ENCODE data around the gene HOATZ.

HOATZ gene

DNA sequence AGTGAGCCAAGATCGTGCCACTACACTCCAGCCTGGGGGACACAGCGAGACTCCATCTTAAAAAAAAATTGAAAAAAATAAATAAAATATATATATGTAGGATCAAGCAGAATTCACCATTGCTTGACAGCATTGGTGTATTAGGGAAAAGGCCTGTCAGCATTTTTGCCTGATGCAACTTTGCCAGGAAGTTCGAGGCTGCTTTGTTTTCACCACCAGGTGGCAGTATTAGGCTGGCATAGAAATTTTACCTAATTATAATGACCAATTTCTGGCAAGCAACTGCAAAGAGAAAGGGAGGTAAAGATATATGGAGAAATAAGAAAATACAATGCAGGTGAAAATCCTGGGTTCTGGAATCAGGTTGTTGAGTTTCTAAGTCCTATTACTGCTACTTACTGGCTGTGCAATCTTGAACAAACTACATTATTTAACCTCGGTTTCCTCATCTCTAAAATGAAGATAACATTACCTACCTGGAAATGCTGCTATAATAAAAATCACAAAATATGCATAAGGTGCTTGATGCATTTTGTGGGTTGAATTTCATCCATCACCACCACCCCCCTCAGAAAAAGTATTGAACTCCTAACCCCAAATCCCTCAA, 50.6 kb downstream of the HOATZ start:
- TF ChIP-seq, protein P1, sequence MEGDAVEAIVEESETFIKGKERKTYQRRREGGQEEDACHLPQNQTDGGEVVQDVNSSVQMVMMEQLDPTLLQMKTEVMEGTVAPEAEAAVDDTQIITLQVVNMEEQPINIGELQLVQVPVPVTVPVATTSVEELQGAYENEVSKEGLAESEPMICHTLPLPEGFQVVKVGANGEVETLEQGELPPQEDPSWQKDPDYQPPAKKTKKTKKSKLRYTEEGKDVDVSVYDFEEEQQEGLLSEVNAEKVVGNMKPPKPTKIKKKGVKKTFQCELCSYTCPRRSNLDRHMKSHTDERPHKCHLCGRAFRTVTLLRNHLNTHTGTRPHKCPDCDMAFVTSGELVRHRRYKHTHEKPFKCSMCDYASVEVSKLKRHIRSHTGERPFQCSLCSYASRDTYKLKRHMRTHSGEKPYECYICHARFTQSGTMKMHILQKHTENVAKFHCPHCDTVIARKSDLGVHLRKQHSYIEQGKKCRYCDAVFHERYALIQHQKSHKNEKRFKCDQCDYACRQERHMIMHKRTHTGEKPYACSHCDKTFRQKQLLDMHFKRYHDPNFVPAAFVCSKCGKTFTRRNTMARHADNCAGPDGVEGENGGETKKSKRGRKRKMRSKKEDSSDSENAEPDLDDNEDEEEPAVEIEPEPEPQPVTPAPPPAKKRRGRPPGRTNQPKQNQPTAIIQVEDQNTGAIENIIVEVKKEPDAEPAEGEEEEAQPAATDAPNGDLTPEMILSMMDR (conservative IDR thresholded peaks at IDR 0.05; ENCODE audit: low read length) = peak; percentile 78
- TF ChIP-seq EZH2phosphoT487 (IDR thresholded peaks at IDR 0.05; ENCODE audit: borderline replicate concordance) = no peak
- H3F3A ChIP-seq (ENCODE audit: low read depth) = no peaks in the 10 kb centered on the region
- peak overlapping the region; percentile 3 for H3K9ac ChIP-seq (ENCODE audit: low read depth, low read length, poor library complexity, severe bottlenecking)
- no peaks in the 10 kb centered on the region for H3K9me2 ChIP-seq (replicated peaks; ENCODE audit: low read depth, low read length)
- no peaks in the 10 kb centered on the region for H3K9me3 ChIP-seq (ENCODE audit: insufficient read depth, low read depth, low read length)
- no peaks in the 10 kb centered on the region for H3K36me3 ChIP-seq (ENCODE audit: insufficient read depth, low read length)
- H3K4me2 ChIP-seq (ENCODE audit: low read depth, low read length, poor library complexity, severe bottlenecking) = no peak overlapping the region
- no peaks in the 10 kb centered on the region for H4K20me1 ChIP-seq (ENCODE audit: insufficient read depth, low read length, poor library complexity, severe bottlenecking)
- peaks cover 23% of the 10 kb centered on the region for H3K4me1 ChIP-seq (ENCODE audit: insufficient read depth, low read length, poor library complexity, severe bottlenecking)
- H3K79me2 ChIP-seq (ENCODE audit: insufficient read depth, low read length) = no peaks in the 10 kb centered on the region
- H2AFZ ChIP-seq (ENCODE audit: low read length) = no peak overlapping the region
- H3K27me3 ChIP-seq (ENCODE audit: insufficient read depth, low read length, poor library complexity, severe bottlenecking) = no peaks in the 10 kb centered on the region
- H3K4me3 ChIP-seq (ENCODE audit: low read length, poor library complexity, severe bottlenecking) = no peak overlapping the region

DNA sequence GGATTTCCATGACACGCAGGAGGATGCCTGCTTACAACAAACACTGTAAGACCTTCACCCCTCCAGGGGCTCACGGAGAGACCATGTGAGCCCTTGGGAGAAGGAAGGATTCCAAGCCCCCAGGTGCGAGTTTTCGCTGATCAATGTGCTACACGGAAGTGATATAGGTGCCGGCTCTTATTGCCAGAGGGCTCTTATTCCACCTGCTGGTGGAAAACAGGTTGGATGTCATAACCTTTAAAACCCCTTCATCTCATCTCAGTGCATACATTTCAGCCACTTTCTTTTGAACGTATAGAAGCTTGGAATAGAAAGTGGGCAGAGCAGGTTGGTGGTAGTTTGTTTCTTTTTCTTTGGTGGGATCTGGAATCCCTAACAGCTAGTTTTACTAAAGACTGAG, 51.7 kb downstream of the HOATZ start:
- H3K79me2 ChIP-seq (ENCODE audit: insufficient read depth, low read length) = no peaks in the 10 kb centered on the region
- no peak for TF ChIP-seq EZH2phosphoT487 (IDR thresholded peaks at IDR 0.05; ENCODE audit: borderline replicate concordance)
- TF ChIP-seq, protein P1 (conservative IDR thresholded peaks at IDR 0.05; ENCODE audit: low read length) = no peak

DNA sequence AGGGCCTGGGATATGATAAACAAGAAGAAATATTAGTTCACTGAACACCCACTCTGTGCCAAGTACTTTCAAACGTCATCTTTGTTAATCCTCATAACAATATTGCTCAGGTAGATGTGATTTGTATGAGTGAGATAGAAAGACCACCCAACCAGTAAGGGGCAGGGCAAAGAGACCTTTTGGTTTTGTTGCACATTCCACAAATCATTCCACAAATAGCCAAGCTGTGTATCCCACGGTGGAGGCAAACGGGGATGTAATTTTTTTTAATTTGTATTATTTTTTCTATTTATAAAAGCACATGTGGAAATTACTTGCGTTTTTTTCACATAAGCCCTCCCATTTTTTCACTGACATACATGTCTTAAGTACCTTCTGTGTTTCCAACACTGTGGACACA, 54.9 kb downstream of the HOATZ start:
- Histone ChIP-seq H3K27me3 (ENCODE audit: insufficient read depth, low read length, poor library complexity, severe bottlenecking) (no peaks in the 10 kb centered on the region), H3K79me2 (ENCODE audit: insufficient read depth, low read length) (no peaks in the 10 kb centered on the region), H3K4me1 (ENCODE audit: insufficient read depth, low read length, poor library complexity, severe bottlenecking) (peaks cover 48% of the 10 kb centered on the region), H4K20me1 (ENCODE audit: insufficient read depth, low read length, poor library complexity, severe bottlenecking) (no peaks in the 10 kb centered on the region), H3K9ac (ENCODE audit: low read depth, low read length, poor library complexity, severe bottlenecking) (no peak overlapping the region), H3K9me2 (replicated peaks; ENCODE audit: low read depth, low read length) (no peaks in the 10 kb centered on the region), H3K36me3 (ENCODE audit: insufficient read depth, low read length) (no peaks in the 10 kb centered on the region), H3K4me3 (ENCODE audit: low read length, poor library complexity, severe bottlenecking) (no peak overlapping the region), H3K4me2 (ENCODE audit: low read depth, low read length, poor library complexity, severe bottlenecking) (no peak overlapping the region), H3K9me3 (ENCODE audit: insufficient read depth, low read depth, low read length) (no peaks in the 10 kb centered on the region), H3F3A (ENCODE audit: low read depth) (0 out of 2 replicates have a peak, but pooled peaks cover 4% of the 10 kb centered on the region), H2AFZ (ENCODE audit: low read length) (no peak overlapping the region)
- TF ChIP-seq EZH2phosphoT487 (IDR thresholded peaks at IDR 0.05; ENCODE audit: borderline replicate concordance) = no peak
- TF ChIP-seq, protein P1 (conservative IDR thresholded peaks at IDR 0.05; ENCODE audit: low read length) = no peak

More for the DNA sequence above, 51.7 kb downstream of the HOATZ start:
- Histone ChIP-seq H3K36me3 (ENCODE audit: insufficient read depth, low read length) (no peaks in the 10 kb centered on the region), H3K9me3 (ENCODE audit: insufficient read depth, low read depth, low read length) (no peaks in the 10 kb centered on the region), H3F3A (ENCODE audit: low read depth) (0 out of 2 replicates have a peak, but pooled peaks cover 1% of the 10 kb centered on the region), H3K9ac (ENCODE audit: low read depth, low read length, poor library complexity, severe bottlenecking) (no peak overlapping the region), H2AFZ (ENCODE audit: low read length) (0 out of 2 replicates have a peak overlapping the region, but pooled peaks have one; percentile 3), H3K4me3 (ENCODE audit: low read length, poor library complexity, severe bottlenecking) (no peak overlapping the region), H3K4me2 (ENCODE audit: low read depth, low read length, poor library complexity, severe bottlenecking) (no peak overlapping the region), H3K9me2 (replicated peaks; ENCODE audit: low read depth, low read length) (no peaks in the 10 kb centered on the region), H3K4me1 (ENCODE audit: insufficient read depth, low read length, poor library complexity, severe bottlenecking) (peaks cover 23% of the 10 kb centered on the region), H3K27me3 (ENCODE audit: insufficient read depth, low read length, poor library complexity, severe bottlenecking) (no peaks in the 10 kb centered on the region), H4K20me1 (ENCODE audit: insufficient read depth, low read length, poor library complexity, severe bottlenecking) (no peaks in the 10 kb centered on the region)

All from Loucy (cell line).